K562 (cell line): ENCODE results near the gene TMEM225B. TPM values are rescaled to one million over a fixed set of nuclear protein-coding genes. Genes with fewer than 3 reads are reported as not detected.

Experiments
- ARNT ChIP-seq, 2 experiments: fragments of 450-650 bp; IDR thresholded peaks; 2 replicates each; pipeline ENCODE4 v1.6.1; 2016; ENCODE audit warnings: mild to moderate bottlenecking in 1 of 2
- CBFA2T3 ChIP-seq: fragments of 450-650 bp; IDR thresholded peaks from 2 replicates; pipeline ENCODE4 v1.6.1; 2017
- CSDE1 ChIP-seq, 2 experiments: fragments of 450-650 bp; IDR thresholded peaks; 2 replicates each; pipeline ENCODE4 v1.6.1; 2016; ENCODE audit warnings: mild to moderate bottlenecking in 1 of 2
- FOXA3 ChIP-seq, 2 experiments: fragments of 450-650 bp in 1 of 2; sonication (generic) in 1 of 2; formaldehyde crosslinking; IDR thresholded peaks in 1 of 2; conservative IDR thresholded peaks in 1 of 2; 2 replicates each; pipeline versions ENCODE4 v1.4.0 to v1.8.0; 2020 to 2022; ENCODE audit warnings: mild to moderate bottlenecking in 2 of 2, missing genetic modification reagents in 1 of 2
- HCFC1 ChIP-seq: IDR thresholded peaks from 2 replicates; pipeline ENCODE4 v1.6.1; 2012; ENCODE audit warnings: low read depth, low read length, improper control_type of control experiment
- MCM5 ChIP-seq: fragments of 450-650 bp; IDR thresholded peaks from 2 replicates; pipeline ENCODE4 v1.6.1; 2016; ENCODE audit warnings: low read depth
- POLR3A ChIP-seq: IDR thresholded peaks from 2 replicates; pipeline ENCODE4 v1.6.1; 2011; ENCODE audit warnings: borderline replicate concordance, mild to moderate bottlenecking, moderate library complexity; ENCODE audit not compliant: insufficient read length, insufficient read depth; ENCODE audit errors: extremely low read depth
- SMAD2 ChIP-seq: fragments of 150-350 bp; IDR thresholded peaks from 2 replicates; pipeline ENCODE4 v1.6.1; 2014; ENCODE audit warnings: low read depth, mild to moderate bottlenecking, low read length
- TAF7 ChIP-seq: fragments of 450-650 bp; IDR thresholded peaks from 2 replicates; pipeline ENCODE4 v1.6.1; 2016; ENCODE audit warnings: missing genetic modification characterization, missing compliant biosample characterization
- ZBTB1 ChIP-seq: sonication (generic); formaldehyde crosslinking; IDR thresholded peaks from 2 replicates; pipeline ENCODE4 v1.8.1; 2023; ENCODE audit warnings: missing genetic modification reagents, low read depth, mild to moderate bottlenecking, borderline replicate concordance
- ZKSCAN3 ChIP-seq: fragments of 250-450 bp; sonication (Bioruptor Pico); IDR thresholded peaks from 2 replicates; pipeline ENCODE4 v1.4.0; 2020
- ZNF124 ChIP-seq: sonication (generic); formaldehyde crosslinking; IDR thresholded peaks from 2 replicates; pipeline ENCODE4 v1.8.1; 2022; ENCODE audit warnings: missing genetic modification reagents
- ZZZ3 ChIP-seq: fragments of 450-650 bp; IDR thresholded peaks from 2 replicates; pipeline ENCODE4 v1.6.1; 2016; ENCODE audit warnings: antibody characterized with exemption, mild to moderate bottlenecking, moderate library complexity
- polyA plus RNA-seq, 8 experiments: library from polyadenylated mRNA; depleted of rRNA in 4 of 8; stranded (reverse) in 5 of 8; unstranded in 3 of 8; fragments of >200 nt; fragmentation: Nextera tagmentation in 2 of 8; fragmentation: Illumina TruSeq in 1 of 8; extraction: Ambion mirVana in 2 of 8; extraction: Trizol in 1 of 8; gene quantifications; 2 replicates each; pipeline versions ENCODE4 v1.2.1 to v1.2.3, GENCODE V29; 2011 to 2014; ENCODE audit warnings: inconsistent platforms in 1 of 8, missing spikeins in 1 of 8
- total RNA-seq, 7 experiments: library from RNA; depleted of rRNA in 6 of 7; stranded (reverse); fragments of >200 nt in 6 of 7; fragmentation: Illumina TruSeq in 2 of 7; extraction: Trizol in 2 of 7; gene quantifications; 2 replicates each; pipeline versions ENCODE4 v1.2.1 to v1.2.3, GENCODE V29; 2011 to 2021; ENCODE audit warnings: low replicate concordance in 1 of 7
- TF ChIP-seq, protein P1 (sequence below), 2 experiments: fragments of 450-650 bp; IDR thresholded peaks; 2 replicates each; pipeline ENCODE4 v1.6.1; 2016; ENCODE audit warnings: mild to moderate bottlenecking in 2 of 2, borderline replicate concordance in 1 of 2, low read depth in 1 of 2, moderate library complexity in 1 of 2
- TF ChIP-seq, protein P2 (sequence below): fragments of 250-450 bp; sonication (Bioruptor Pico); IDR thresholded peaks from 2 replicates; pipeline ENCODE4 v1.8.0; 2022; ENCODE audit warnings: inconsistent platforms
- TF ChIP-seq, protein P3 (sequence below): fragments of 250-450 bp; sonication (Bioruptor Pico); IDR thresholded peaks from 2 replicates; pipeline ENCODE4 v1.5.1; 2021; ENCODE audit warnings: mild to moderate bottlenecking

Gene TMEM225B
- total and polyA plus RNA-seq, 9 of the 15 experiments (the other 6 are each of a cell fraction or from before 2014, with no cell fraction given) = 0.08 to 0.73 (median 0.56) TPM

DNA sequence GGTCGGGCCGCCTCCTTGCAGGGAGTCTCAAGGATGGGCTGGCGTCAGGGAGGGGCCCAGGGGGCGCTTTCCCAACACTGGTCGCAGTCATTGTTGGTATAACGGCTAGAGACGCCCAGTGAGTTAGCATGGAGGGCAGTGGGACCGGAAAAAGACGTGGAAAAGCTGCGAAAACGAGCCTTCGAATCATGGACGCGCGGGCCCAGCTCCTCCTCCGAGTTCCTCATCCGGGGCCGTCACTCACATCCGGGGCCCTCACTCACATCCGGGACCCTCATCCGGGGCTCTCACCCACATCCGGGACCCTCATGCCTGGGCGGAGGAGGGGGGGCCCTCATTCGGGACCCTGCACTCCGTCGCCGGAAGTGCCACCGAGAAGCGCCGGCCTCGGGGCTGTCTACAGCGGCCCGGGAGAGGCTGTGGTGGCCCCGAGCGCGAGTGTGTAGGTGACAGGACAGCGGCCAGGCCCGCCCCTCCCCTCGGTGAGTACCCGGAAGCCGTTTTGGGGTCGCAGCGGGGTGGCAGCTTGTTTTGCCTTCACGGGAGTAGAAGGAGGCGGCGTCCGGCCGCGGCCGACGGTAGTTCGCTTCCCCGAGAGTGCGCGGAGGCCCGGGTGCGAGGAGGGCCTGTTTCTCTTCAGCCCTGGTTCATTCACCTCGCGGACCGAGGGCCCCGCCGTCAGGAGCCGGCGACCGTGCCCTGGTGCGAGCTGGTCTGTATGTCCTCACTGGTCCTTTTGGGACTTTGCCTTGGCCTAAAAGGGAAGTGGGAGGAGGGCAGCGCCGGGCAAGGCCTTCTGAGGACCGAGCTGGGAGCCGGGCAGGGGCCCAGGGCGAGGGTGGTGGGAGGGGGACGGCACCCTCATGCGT lies 39.5 kb upstream of the TMEM225B start, which contains the start of gene ZNF655 (continued):
- TF ChIP-seq, protein P1, sequence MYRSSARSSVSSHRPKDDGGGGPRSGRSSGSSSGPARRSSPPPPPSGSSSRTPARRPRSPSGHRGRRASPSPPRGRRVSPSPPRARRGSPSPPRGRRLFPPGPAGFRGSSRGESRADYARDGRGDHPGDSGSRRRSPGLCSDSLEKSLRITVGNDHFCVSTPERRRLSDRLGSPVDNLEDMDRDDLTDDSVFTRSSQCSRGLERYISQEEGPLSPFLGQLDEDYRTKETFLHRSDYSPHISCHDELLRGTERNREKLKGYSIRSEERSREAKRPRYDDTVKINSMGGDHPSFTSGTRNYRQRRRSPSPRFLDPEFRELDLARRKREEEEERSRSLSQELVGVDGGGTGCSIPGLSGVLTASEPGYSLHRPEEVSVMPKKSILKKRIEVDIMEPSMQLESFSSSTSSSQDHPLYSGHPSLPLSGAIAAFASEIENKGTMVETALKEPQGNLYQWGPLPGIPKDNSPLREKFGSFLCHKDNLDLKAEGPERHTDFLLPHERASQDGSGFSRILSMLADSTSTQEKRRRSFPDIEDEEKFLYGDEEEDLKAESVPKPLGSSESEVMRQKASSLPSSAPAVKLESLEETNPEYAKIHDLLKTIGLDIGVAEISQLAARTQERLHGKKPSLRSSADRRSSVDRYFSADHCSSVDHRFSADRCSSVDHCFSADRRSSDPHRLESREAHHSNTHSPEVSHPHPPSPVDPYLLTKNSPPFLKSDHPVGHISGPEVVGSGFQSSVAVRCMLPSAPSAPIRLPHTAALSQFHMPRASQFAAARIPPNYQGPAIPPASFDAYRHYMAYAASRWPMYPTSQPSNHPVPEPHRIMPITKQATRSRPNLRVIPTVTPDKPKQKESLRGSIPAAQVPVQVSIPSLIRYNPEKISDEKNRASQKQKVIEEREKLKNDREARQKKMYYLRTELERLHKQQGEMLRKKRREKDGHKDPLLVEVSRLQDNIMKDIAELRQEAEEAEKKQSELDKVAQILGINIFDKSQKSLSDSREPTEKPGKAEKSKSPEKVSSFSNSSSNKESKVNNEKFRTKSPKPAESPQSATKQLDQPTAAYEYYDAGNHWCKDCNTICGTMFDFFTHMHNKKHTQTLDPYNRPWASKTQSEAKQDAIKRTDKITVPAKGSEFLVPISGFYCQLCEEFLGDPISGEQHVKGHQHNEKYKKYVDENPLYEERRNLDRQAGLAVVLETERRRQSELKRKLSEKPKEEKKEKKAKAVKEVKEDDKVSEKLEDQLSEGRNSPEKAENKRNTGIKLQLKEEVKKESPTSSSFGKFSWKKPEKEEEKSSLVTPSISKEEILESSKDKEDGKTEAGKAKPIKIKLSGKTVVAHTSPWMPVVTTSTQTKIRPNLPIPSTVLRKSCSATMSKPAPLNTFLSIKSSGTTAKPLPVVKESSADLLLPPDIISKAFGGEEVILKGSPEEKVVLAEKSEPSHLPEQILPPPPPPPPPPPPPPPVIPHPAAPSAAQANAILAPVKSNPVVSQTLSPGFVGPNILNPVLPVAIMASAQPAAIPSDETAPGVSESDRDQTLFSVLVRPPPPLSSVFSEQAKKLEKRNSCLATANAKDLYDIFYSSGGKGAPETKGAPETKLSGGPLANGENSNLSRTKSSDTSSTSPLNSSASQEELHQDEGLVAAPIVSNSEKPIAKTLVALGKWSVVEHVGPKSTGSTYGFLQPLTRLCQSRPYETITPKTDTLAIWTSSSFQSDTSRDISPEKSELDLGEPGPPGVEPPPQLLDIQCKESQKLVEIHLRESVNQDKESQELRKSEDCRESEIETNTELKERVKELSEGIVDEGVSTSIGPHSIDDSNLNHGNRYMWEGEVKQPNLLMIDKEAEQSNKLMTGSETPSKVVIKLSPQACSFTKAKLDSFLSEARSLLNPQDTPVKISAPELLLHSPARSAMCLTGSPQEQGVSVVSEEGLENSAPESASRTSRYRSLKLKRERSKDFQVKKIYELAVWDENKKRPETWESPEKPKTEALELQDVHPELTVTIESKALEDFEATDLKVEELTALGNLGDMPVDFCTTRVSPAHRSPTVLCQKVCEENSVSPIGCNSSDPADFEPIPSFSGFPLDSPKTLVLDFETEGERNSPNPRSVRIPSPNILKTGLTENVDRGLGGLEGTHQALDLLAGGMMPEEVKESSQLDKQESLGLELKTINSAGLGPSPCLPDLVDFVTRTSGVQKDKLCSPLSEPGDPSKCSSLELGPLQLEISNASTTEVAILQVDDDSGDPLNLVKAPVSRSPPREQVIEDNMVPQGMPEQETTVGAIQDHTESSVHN (IDR thresholded peaks at IDR 0.05; ENCODE audit: borderline replicate concordance in 1 of 2, low read depth in 1 of 2) = peak in 1 of 2 experiments; percentile 90; a peak in 1 of 4 replicates
- TF ChIP-seq, protein P2, sequence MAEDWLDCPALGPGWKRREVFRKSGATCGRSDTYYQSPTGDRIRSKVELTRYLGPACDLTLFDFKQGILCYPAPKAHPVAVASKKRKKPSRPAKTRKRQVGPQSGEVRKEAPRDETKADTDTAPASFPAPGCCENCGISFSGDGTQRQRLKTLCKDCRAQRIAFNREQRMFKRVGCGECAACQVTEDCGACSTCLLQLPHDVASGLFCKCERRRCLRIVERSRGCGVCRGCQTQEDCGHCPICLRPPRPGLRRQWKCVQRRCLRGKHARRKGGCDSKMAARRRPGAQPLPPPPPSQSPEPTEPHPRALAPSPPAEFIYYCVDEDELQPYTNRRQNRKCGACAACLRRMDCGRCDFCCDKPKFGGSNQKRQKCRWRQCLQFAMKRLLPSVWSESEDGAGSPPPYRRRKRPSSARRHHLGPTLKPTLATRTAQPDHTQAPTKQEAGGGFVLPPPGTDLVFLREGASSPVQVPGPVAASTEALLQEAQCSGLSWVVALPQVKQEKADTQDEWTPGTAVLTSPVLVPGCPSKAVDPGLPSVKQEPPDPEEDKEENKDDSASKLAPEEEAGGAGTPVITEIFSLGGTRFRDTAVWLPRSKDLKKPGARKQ (CRISPR knock-in tag) = no peak
- TF ChIP-seq CBFA2T3 (no peak), CSDE1 (IDR thresholded peaks at IDR 0.05) (0 out of 4 replicates have a peak, but pooled peaks of 1 of the 2 experiments have one; percentile 2), ZKSCAN3 (no peak), ARNT (IDR thresholded peaks at IDR 0.05) (no peak), FOXA3 (CRISPR knock-in tag; conservative IDR thresholded peaks at IDR 0.05 in 1 of 2, IDR thresholded peaks at IDR 0.05 in 1 of 2) (peak in 1 of 2 experiments; percentile 18; a peak in 1 of 4 replicates), SMAD2 (no peak), MCM5 (no peak), HCFC1 (peak; percentile 59), ZZZ3 (peak; percentile 99), ZNF124 (CRISPR knock-in tag) (no peak), TAF7 (tag) (peak; percentile 26), ZBTB1 (peak; percentile 50; the same call in 1 of the 2 replicates), POLR3A (peak; percentile 45)
- TF ChIP-seq, protein P3, sequence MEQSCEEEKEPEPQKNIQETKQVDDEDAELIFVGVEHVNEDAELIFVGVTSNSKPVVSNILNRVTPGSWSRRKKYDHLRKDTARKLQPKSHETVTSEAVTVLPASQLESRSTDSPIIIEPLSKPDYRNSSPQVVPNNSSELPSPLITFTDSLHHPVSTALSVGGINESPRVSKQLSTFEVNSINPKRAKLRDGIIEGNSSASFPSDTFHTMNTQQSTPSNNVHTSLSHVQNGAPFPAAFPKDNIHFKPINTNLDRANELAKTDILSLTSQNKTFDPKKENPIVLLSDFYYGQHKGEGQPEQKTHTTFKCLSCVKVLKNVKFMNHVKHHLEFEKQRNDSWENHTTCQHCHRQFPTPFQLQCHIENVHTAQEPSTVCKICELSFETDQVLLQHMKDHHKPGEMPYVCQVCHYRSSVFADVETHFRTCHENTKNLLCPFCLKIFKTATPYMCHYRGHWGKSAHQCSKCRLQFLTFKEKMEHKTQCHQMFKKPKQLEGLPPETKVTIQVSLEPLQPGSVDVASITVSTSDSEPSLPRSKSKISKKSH (CRISPR knock-in tag) = no peak
